Measurements from ENCODE around the gene FATE1.

GRCh38 chrX:151714362-151714761, 1.5 kb upstream of the FATE1 start:
- TF ChIP-seq CTCF (IDR thresholded peaks at IDR 0.05; ENCODE audit: borderline replicate concordance, extremely low read depth, low read length, poor library complexity, severe bottlenecking) (no peak), EZH2 (IDR thresholded peaks at IDR 0.05; ENCODE audit: borderline replicate concordance, low read depth, low read length, severe bottlenecking) (no peak)
